ENCODE data around the gene CLCN3. TPM values are rescaled to one million over a fixed set of nuclear protein-coding genes. Genes with fewer than 3 reads are reported as not detected.
"Not testable (repeated sequence)": the region's sequence is repeated elsewhere in the genome, so short reads cannot be mapped to it uniquely, and the experiment has no call there.

CLCN3 gene
- total RNA-seq, 1 donor from 2014 or later = 33.6 TPM

GRCh38 chr4:169652535-169652934 lies 32.2 kb downstream of the CLCN3 start:
- intact Hi-C loops (cut with micrococcal nuclease) = no loop called here

GRCh38 chr4:169655401-169655800 lies 35.0 kb downstream of the CLCN3 start:
- intact Hi-C loops (cut with micrococcal nuclease) = no loop called here

- intact Hi-C loops (cut with micrococcal nuclease) = no loop called here
Observed at GRCh38 chr4:169657470-169658107, 37.2 kb downstream of the CLCN3 start.

GRCh38 chr4:169658196-169658595 lies 37.8 kb downstream of the CLCN3 start:
- intact Hi-C loops (cut with micrococcal nuclease) = no loop called here

DNA sequence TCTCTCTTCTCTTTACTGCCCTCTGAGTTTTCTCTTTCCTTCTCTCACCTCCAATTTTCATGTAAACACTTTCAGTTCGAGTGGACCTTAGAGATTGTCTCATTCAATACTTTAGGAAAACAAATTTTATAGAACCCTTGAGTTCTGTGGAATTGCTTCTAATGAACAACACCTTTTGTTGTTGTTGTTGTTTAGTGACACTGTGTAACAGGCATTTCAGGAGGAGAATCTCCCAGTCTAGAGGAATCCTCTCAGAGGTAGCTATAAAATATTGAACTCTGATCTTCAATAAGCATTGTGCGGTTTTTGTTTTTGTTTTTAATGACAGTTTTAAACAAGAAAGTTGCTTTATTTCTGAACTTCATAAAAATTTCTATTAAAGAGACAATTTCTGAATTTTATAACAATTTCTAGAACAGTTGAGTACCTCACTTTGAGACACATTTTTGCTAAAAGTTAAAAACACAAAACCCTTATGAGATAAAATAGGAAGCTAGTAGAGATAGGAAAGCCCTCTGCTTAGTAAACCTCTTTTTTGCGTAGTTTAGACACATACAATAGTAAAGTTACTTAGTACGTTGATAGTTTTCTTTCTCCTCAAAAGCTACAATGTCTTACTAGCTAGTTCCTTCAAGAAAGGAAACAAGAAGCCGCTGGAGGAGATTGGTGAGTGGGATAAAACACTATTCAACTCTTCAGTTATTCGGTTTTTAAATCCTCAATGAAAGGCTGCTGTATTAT lies 38.8 kb downstream of the CLCN3 start:
- intact Hi-C loops (cut with micrococcal nuclease) = no loop called here

- intact Hi-C loops (cut with micrococcal nuclease) = loop anchor here (1.0 to 2.0 kb wide), 6 partner anchors 40 to 1179 kb away; partner anchors contain the start of genes CBR4, CLCN3, DDX60L and HPF1
Observed at GRCh38 chr4:169659716-169660670, 39.6 kb downstream of the CLCN3 start.

- intact Hi-C loops (cut with micrococcal nuclease) = loop anchor here (1.0 to 2.0 kb wide), 7 partner anchors 8 to 1180 kb away; partner anchors contain the start of genes CBR4, CLCN3, DDX60L and HPF1
Observed at GRCh38 chr4:169660929-169661328, 40.6 kb downstream of the CLCN3 start.

DNA sequence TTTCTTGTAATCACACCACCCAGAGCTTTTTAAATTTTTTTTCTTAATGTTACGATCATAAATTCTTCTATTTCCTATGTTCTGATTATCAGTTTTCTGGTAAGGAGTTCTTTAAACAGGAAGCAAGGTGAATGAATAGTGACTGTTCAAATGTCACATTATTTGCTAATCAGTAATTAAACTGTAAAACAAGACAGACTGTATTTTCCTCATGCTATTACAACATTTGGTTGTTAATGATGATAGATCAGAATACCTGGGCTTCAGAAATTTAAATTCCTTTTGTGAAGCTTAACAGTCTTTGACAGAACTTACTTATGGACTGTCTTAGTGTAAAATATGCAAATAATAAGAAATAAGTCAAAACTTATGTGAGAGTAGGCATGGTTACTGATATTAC lies 41.4 kb downstream of the CLCN3 start:
- intact Hi-C loops (cut with micrococcal nuclease) = loop anchor here (1.0 to 2.0 kb wide), 2 partner anchors 8 to 1181 kb away; partner anchors contain the start of gene DDX60L

DNA sequence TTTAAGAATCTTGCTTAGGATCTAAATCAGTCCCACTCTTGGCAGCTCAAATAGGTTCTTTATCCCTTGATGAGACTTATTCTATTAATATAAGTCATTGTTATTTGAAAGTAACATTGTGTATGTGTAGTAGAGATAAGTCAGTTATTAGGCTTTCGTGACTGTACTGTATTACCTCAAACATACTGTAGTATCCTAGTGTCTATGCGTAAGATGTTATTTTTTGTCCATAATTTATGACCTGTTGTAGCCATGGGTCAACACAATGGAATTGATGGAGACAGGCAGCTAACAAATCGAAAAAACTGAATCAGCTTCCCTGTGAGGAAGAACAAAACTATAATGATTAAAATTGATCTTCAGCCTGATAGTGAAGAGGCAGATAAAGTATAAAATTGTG lies 41.8 kb downstream of the CLCN3 start:
- intact Hi-C loops (cut with micrococcal nuclease) = no loop called here

DNA sequence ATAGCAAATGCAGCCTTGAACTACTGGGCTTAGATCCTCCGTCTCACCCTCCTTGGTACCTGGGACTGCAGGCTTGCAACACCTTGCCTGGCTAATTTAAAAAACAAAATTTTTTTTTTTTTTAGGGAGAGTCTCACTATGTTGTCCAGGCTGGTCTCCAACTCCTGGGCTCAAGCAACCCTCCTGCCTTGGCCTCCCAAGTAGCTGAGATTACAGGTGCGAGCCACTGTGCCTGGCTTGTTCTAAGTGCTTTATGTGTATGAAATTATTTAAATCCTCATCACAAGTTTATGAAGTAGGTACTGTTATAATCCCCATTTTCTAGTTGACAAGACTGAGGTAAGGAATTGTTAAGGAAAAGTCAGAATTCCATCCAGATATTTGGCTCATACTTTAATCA lies 43.0 kb downstream of the CLCN3 start:
- intact Hi-C loops (cut with micrococcal nuclease) = no loop called here

DNA sequence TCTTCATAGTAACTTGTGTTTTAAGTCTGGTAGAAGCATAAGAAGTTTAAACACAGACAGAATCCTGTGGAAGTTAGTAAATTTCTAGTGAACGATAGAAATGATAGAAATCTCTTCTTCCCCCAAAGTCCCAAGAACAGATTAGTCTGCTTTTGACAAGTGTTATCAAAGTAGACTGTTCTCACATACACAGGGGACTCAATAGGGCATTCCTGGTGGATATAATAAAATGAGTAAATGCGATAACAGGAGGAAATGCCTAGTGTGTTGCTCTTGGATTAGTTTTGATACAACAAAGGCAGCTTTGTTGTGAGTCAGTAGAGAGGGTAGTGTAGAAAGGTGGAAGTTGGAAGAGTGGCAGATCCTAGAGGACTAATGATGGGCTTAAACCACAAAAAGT lies 43.5 kb downstream of the CLCN3 start:
- intact Hi-C loops (cut with micrococcal nuclease) = no loop called here

DNA sequence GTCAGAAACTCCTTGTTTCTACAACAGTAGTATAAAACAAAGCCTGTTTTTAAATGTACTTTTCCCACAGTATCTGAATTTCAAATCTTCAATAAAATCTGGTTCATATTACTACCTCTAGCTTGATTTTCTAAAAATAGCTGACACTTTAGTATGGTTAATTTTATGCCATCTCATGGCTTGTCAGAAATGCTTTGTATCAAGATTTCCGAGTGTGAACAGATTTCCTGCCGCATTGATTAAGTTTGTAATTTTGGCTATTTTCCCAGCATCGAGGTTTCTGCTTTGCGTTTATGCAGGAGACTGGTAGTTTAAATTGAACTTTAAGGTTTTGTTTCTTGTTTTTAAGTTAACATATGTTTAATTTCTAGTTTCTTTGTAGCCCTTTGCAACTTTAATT lies 44.2 kb downstream of the CLCN3 start:
- intact Hi-C loops (cut with micrococcal nuclease) = loop anchor here (1.0 kb wide), 1 partner anchor 11 kb away; no protein-coding TSS in a partner anchor

- intact Hi-C loops (cut with micrococcal nuclease) = loop anchor here (1.0 kb wide), 1 partner anchor 10 kb away; no protein-coding TSS in a partner anchor
Observed at GRCh38 chr4:169665046-169665737, 44.8 kb downstream of the CLCN3 start.

GRCh38 chr4:169668069-169668721 lies 47.8 kb downstream of the CLCN3 start:
- intact Hi-C loops (cut with micrococcal nuclease) = no loop called here

- intact Hi-C loops (cut with micrococcal nuclease) = loop anchor here (1.0 kb wide), 1 partner anchor 11 kb away; no protein-coding TSS in a partner anchor
Observed at GRCh38 chr4:169675825-169676224, 55.4 kb downstream of the CLCN3 start.

- intact Hi-C loops (cut with micrococcal nuclease) = no loop called here
Observed at GRCh38 chr4:169677150-169677748, 56.9 kb downstream of the CLCN3 start.

DNA sequence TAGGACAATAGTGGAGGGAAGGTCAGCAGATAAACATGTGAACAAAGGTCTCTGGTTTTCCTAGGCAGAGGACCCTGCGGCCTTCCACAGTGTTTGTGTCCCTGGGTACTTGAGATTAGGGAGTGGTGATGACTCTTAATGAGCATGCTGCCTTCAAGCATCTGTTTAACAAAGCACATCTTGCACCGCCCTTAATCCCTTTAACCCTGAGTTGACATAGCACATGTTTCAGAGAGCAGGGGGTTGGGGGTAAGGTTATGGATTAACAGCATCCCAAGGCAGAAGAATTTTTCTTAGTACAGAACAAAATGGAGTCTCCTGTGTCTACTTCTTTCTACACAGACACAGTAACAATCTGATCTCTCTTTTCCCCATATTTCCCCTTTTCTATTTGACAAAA lies 58.1 kb downstream of the CLCN3 start:
- intact Hi-C loops (cut with micrococcal nuclease) = not testable (repeated sequence)

DNA sequence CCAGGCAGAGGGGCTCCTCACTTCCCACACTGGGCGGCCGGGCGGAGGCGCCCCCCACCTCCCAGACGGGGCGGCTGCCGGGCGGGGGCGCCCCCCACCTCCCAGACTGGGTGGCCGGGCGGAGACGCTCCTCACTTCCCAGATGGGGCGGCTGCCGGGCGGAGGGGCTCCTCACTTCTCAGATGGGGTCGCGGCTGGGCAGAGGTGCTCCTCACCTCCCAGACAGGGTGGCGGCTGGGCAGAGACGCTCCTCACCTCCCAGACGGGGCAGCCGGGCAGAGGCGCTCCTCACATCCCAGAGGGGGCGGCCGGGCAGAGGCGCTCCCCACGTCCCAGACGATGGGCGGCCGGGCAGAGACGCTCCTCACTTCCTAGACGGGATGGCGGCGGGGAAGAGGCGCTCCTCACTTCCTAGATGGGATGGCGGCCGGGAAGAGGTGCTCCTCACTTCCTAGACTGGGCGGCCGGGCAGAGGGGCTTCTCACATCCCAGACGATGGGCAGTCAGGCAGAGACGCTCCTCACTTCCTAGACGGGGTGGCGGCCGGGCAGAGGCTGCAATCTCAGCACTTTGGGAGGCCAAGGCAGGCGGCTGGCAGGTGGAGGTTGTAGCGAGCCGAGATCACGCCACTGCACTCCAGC lies 58.7 kb downstream of the CLCN3 start:
- intact Hi-C loops (cut with micrococcal nuclease) = not testable (repeated sequence)

DNA sequence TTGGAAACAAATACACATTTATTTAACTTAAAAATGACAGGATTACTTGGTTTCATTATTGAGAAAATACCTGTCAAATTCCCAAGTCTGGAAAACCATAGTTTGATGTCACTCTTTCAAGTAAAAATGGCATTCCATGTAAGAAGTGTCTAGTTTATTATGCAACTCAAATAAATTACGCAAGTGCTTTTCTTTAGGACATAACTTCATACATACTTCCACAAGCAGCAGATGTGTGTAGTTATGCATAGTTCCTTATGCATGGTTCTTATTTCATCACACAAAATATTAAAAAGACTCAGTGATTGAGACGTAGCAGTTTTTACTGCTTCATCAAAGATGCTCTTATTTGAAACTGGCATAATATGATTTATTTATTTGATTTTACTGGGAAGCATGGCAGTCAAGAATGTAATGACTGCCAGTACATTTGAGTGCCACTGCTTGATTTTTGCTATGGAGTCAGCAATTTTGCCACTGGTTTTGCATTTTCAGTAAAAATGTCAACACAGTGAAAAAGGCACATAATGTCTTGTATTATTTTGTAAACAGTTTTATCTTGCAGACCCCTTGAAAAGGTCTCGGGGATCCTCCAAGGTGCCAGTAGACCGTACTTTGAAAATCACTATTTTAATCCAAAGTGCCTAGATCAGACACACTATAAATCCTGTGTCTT lies 62.1 kb downstream of the CLCN3 start:
- intact Hi-C loops (cut with micrococcal nuclease) = no loop called here
